Activated naive CD8-positive, alpha-beta T cell treated with anti-CD3 and anti-CD28 coated beads, Interleukin-2, amount 50 U/mL, for 24 hours (primary cell): ENCODE results near the gene SH3RF2.
"Not testable (repeated sequence)": the region's sequence is repeated elsewhere in the genome, so short reads cannot be mapped to it uniquely, and the experiment has no call there.

Experiments
- ATAC-seq: fragments of 150-1000 bp; cut with Tn5 transposase; one replicate; pipeline ENCODE4 v1.10.0; 2021
- DNase-seq: peaks from one replicate; pipeline ENCODE4 v3.0.0; 2021
- H3K27ac Mint-ChIP-seq: one replicate; pipeline ENCODE4 v1.8.0; 2021; ENCODE audit warnings: mild to moderate bottlenecking, mixed read lengths
- H3K27me3 Mint-ChIP-seq: one replicate; pipeline ENCODE4 v1.8.0; 2021; ENCODE audit warnings: mixed read lengths
- H3K36me3 Mint-ChIP-seq: one replicate; pipeline ENCODE4 v1.8.0; 2021; ENCODE audit warnings: low read depth, mixed read lengths
- H3K4me1 Mint-ChIP-seq: one replicate; pipeline ENCODE4 v1.8.0; 2021; ENCODE audit warnings: mixed read lengths
- H3K4me3 Mint-ChIP-seq: one replicate; pipeline ENCODE4 v1.8.0; 2021; ENCODE audit warnings: mild to moderate bottlenecking, moderate library complexity, mixed read lengths
- H3K9me3 Mint-ChIP-seq: one replicate; pipeline ENCODE4 v1.8.0; 2021; ENCODE audit warnings: mixed read lengths

SH3RF2 gene

DNA sequence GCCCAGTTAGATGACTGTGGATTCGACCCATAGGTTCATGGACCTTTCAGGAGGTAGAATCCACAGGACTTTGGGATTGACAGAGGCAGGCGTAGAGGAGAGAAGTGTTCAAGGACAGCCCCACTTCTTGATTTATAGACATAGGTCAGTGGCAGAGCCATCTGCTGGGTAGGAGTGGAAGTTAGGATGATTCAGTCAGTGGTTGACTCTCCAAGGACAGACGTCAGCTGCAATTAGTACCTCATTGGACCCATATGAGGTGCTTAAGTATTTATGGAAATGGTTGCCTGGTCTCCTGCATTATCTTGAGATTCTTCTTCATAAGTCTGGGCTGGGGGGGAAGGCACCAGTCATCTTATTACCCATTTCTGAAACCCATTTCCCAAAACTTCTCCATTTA, 70.9 kb downstream of the SH3RF2 start:
- no peak for ATAC-seq
- Mint-ChIP-seq H3K9me3 (peaks cover 4% of the 10 kb centered on the region), H3K27me3 (no peaks in the 10 kb centered on the region), H3K4me1 (no peaks in the 10 kb centered on the region), H3K27ac (no peak overlapping the region), H3K4me3 (no peak overlapping the region), H3K36me3 (no peaks in the 10 kb centered on the region)
- no peak for DNase-seq

DNA sequence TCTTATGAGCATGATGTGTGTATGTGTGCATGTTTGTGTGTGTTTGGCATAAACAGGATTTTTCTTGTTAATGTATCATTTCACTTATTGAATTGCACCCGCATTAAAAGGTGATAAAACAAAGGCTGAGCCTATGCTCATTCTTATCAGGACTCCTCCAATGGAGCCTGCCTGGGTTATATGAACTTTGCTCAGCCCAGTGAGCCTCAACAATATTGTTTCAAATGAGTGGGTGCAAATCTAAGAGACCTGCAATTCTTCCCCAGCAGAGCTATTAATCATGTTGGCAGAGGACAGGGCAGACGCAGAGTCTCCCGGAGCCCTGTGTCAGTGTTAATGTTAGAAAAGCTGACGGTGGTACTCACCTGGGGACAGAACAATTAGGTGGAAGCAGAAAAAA, 71.6 kb downstream of the SH3RF2 start:
- ATAC-seq: no peak
- Mint-ChIP-seq H3K27ac (no peak overlapping the region), H3K27me3 (no peaks in the 10 kb centered on the region), H3K4me3 (no peak overlapping the region), H3K36me3 (no peaks in the 10 kb centered on the region), H3K9me3 (peaks cover 4% of the 10 kb centered on the region), H3K4me1 (no peaks in the 10 kb centered on the region)
- no peak for DNase-seq

DNA sequence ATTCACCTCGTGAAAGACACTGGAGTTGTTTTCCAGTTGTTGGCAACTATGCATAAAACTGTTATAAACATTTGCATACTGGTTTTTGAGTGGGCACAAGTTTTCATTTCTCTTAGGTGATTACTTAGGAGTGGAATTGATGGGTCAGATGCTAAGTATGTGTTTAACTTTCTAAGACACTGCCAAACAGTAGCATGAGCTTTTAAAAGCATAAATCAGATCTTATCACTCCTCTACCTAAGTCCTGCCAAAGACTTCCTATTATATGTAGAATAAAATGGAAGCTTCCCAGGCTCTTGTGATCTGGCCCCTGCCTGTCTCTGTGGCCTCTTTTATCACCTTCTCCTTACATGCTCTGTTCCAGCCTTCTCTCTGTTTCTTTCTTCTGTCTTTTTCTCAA, 72.6 kb downstream of the SH3RF2 start:
- Mint-ChIP-seq H3K27me3 (no peaks in the 10 kb centered on the region), H3K9me3 (peaks cover 4% of the 10 kb centered on the region), H3K4me3 (no peak overlapping the region), H3K36me3 (no peaks in the 10 kb centered on the region), H3K27ac (no peak overlapping the region), H3K4me1 (no peaks in the 10 kb centered on the region)
- DNase-seq: no peak
- no peak for ATAC-seq

DNA sequence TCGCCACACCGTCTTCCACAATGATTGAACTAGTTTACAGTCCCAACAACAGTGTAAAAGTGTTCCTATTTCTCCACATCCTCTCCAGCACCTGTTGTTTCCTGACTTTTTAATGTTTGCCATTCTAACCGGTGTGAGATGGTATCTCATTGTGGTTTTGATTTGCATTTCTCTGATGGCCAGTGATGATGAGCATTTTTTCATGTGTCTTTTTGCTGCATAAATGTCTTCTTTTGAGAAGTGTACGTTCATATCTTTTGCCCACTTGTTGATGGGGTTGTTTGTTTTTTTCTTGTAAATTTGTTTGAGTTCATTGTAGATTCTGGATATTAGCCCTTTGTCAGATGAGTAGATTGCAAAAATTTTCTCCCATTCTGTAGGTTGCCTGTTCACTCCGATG, 74.1 kb downstream of the SH3RF2 start:
- not testable (repeated sequence) for H3K36me3 Mint-ChIP-seq, DNase-seq, H3K4me1 Mint-ChIP-seq, H3K27me3 Mint-ChIP-seq, H3K27ac Mint-ChIP-seq, ATAC-seq, H3K9me3 Mint-ChIP-seq, H3K4me3 Mint-ChIP-seq

DNA sequence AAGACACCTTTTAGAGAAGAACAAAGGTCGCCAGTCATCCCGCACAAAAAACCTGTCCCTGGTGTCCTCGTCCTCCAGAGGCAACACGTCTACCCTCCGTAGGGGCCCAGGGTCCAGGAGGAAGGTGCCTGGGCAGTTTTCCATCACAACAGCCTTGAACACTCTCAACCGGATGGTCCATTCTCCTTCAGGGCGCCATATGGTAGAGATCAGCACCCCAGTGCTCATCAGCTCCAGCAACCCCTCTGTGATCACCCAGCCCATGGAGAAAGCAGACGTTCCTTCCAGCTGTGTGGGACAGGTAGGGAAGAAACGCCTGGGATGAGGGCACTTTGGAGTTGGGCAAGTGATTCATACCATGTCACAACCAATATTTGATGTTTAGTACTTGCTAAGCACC, 77.4 kb downstream of the SH3RF2 start:
- Mint-ChIP-seq H3K36me3 (no peaks in the 10 kb centered on the region), H3K4me3 (no peak overlapping the region), H3K27ac (no peak overlapping the region), H3K4me1 (no peaks in the 10 kb centered on the region), H3K27me3 (peaks cover 1% of the 10 kb centered on the region), H3K9me3 (peaks cover 4% of the 10 kb centered on the region)
- no peak for DNase-seq
- ATAC-seq: no peak

DNA sequence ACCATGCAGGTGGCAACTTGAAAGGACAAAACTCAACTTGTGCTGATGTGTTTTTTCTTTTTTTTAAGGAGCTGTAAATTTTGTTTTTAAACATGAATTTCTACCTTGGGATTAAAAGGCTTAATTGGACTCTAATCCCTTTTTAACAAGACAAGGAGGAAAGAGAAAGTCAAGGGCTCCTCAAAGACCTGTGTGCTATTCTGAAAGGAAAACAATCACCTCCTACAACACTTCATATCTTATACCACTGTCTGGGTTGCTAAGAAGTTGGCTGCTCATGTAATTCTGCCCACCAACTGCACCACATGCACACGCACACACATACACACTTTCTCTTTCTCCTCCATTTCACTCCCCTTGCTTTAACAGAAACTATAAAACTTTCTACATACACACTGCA, 78.6 kb downstream of the SH3RF2 start:
- no peak overlapping the region for H3K27ac Mint-ChIP-seq
- DNase-seq: no peak
- peaks cover 4% of the 10 kb centered on the region for H3K9me3 Mint-ChIP-seq
- H3K36me3 Mint-ChIP-seq: no peaks in the 10 kb centered on the region
- no peaks in the 10 kb centered on the region for H3K4me1 Mint-ChIP-seq
- no peak for ATAC-seq
- no peak overlapping the region for H3K4me3 Mint-ChIP-seq
- peaks cover 1% of the 10 kb centered on the region for H3K27me3 Mint-ChIP-seq

DNA sequence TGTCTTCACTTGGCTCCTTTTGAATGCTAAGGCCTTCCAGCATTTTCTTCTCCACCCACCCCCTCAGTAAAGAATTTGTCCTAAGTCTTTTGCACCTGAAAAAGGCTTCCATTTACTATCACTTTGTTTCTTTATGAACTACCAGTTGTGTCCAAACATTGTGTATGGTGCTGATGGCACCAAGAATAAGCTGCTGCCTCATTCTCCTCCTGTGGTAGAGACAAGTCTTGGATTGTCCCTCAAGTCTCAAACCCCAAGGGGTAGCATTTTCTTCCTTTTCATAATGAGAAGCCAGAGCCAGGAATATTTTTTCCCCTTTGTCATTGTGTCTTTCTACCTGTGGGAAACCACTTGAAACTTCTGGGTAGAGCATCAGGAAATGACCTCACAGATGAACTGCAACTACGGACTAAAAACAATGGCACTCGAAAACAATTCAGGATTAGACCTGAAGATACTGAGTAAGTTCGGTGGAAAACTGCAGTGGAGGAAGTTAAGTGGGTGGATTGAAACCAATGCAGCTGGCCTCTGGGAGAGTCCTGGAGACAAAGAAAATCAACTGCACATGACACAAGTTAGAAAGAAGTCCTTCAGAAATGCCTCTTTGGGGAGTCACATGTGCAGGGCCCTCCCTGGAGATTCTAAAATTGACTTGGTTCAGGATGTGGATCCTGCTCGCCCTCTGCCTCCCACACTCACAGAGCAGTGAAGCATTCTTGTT, 80.5 kb downstream of the SH3RF2 start:
- Mint-ChIP-seq H3K36me3 (no peaks in the 10 kb centered on the region), H3K27ac (no peak overlapping the region), H3K9me3 (no peaks in the 10 kb centered on the region), H3K4me3 (no peak overlapping the region), H3K27me3 (peaks cover 1% of the 10 kb centered on the region), H3K4me1 (no peaks in the 10 kb centered on the region)
- ATAC-seq: no peak
- no peak for DNase-seq

DNA sequence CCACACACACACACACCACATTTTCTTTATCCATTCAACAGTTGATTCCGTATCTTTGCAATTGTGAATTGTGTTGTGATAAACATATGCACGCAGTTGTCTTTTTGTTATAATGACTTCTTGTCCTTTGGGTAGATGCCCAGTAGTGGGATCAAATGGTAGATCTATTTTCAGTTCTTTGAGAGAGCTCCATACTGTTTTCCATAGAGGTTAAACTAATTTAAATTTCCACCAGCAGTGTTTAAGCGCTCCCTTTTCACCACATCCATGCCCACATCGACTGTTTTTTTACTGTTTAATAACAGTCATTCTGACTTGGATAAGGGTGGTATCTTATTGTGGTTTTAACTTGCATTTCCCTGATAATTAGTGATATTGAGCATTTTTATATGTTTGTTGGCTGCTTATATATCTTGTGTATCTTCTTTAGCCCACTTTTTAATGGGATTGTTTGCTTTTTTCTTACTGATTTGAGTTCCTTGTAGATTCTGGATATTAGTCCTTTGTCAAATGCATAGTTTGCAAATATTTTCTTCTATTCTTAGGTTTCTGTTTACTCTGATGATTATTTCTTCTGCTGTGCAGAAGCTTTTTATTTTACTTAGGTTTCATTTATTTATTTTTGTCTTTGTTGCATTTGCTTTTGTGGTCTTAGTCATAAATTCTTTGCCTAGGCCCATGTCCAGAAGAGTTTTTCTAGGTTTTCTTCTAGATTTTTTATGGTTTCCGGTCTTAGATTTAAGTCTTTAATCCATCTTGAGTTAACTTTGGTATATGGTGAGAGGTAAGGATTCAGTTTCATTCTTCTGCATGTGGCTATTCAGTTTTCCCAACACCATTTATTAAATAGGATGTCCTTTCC, 82.4 kb downstream of the SH3RF2 start:
- H3K4me1 Mint-ChIP-seq: no peaks in the 10 kb centered on the region
- no peak for DNase-seq
- H3K4me3 Mint-ChIP-seq: no peak overlapping the region
- ATAC-seq: no peak
- no peak overlapping the region for H3K27ac Mint-ChIP-seq
- H3K9me3 Mint-ChIP-seq: no peaks in the 10 kb centered on the region
- H3K36me3 Mint-ChIP-seq: no peaks in the 10 kb centered on the region
- peaks cover 3% of the 10 kb centered on the region for H3K27me3 Mint-ChIP-seq

DNA sequence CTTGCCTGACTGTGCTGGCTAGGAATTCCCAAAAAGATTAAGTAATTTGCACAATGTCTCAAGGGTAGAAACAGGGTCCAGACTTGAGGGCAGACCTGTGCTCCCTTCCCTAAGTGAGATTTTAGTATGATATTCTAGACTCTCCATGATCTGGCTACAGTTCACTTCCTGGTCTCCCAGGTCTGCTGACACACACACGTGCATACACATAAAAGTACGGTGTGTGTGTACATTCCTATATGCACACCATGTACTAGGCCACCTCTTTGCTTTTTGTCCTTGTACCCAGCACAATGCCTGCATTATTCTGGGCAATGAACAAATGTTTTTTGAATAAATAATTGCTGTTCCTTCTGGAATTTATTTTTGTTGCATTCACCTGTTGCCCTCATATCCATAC, 83.7 kb downstream of the SH3RF2 start:
- ATAC-seq (no peak), DNase-seq (no peak)
- H3K27me3 Mint-ChIP-seq: peaks cover 8% of the 10 kb centered on the region
- no peaks in the 10 kb centered on the region for H3K4me1 Mint-ChIP-seq
- no peak overlapping the region for H3K4me3 Mint-ChIP-seq
- no peak overlapping the region for H3K27ac Mint-ChIP-seq
- H3K9me3 Mint-ChIP-seq: no peaks in the 10 kb centered on the region
- H3K36me3 Mint-ChIP-seq: no peaks in the 10 kb centered on the region

DNA sequence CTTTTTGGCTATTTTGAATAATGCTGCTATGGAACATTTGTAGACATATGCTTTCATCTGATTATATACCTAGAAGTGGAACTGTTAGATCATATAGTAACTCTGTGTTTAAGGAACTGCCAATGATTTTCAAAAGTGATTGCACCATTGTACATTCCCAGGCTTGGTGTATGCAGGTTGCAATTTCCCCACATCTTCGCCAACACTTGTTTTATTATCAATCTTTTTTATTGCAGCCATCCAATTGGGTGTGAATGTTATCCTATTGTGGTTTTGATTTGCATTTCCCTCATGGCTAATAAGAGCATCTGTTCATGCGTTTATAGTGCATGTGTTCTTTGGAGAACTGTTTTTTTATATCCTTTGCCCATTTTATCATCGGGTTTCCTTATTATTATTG, 87.7 kb downstream of the SH3RF2 start:
- no peaks in the 10 kb centered on the region for H3K9me3 Mint-ChIP-seq
- no peak overlapping the region for H3K4me3 Mint-ChIP-seq
- H3K27ac Mint-ChIP-seq: no peak overlapping the region
- H3K36me3 Mint-ChIP-seq: no peaks in the 10 kb centered on the region
- H3K27me3 Mint-ChIP-seq: peaks cover 13% of the 10 kb centered on the region
- ATAC-seq (no peak), DNase-seq (no peak)
- no peaks in the 10 kb centered on the region for H3K4me1 Mint-ChIP-seq

DNA sequence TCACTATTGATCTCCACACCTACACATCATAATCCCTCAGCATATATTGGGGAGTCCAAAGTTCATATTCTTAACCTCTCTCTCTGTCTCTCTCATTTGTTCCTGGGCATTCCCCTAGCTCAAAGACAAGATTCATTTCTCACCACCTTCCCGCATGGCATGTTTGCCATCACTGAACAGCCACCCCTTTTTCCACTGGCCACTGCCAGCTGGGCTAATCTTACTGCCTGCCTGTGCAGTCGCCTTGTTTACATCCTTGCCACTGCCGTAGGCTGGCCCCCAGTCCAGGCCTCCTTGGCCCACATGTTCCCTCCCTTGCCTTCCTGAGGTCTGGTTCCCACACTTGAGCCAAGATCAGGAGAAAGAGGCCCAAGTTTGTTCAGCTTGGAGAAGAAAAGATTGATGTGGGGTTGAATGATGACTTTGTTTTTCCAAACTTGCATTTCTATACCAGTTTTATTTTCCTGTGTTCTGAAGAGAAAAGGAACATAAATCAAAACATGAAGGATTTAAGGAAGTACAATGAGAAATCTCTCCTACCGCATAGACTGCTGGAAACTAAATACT, 88.8 kb downstream of the SH3RF2 start:
- Mint-ChIP-seq H3K36me3 (no peaks in the 10 kb centered on the region), H3K27me3 (peaks cover 13% of the 10 kb centered on the region), H3K27ac (no peak overlapping the region), H3K4me1 (no peaks in the 10 kb centered on the region), H3K9me3 (no peaks in the 10 kb centered on the region), H3K4me3 (no peak overlapping the region)
- DNase-seq (no peak), ATAC-seq (no peak)

DNA sequence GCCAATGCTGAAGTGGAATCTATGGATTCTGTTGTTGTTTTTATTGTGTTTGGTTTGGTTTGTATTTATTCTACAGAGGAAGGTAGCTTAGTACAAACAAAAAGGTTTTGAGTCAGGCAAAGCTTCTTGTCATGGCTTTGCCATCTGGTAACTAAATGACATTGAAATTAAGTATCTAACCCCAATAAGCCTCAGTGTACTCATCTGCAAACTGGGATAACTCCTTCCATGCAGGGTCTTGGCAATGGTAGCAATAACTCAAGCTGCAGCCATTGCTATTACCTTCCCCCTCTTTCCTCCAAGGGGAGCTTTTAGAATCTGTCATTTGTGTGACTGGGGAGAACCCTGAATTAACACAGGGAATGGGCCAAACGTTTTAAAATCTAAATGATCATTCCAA, 89.3 kb downstream of the SH3RF2 start:
- DNase-seq (no peak), ATAC-seq (no peak)
- Mint-ChIP-seq H3K36me3 (no peaks in the 10 kb centered on the region), H3K4me3 (no peak overlapping the region), H3K27ac (no peak overlapping the region), H3K27me3 (peaks cover 13% of the 10 kb centered on the region), H3K4me1 (no peaks in the 10 kb centered on the region), H3K9me3 (no peaks in the 10 kb centered on the region)

DNA sequence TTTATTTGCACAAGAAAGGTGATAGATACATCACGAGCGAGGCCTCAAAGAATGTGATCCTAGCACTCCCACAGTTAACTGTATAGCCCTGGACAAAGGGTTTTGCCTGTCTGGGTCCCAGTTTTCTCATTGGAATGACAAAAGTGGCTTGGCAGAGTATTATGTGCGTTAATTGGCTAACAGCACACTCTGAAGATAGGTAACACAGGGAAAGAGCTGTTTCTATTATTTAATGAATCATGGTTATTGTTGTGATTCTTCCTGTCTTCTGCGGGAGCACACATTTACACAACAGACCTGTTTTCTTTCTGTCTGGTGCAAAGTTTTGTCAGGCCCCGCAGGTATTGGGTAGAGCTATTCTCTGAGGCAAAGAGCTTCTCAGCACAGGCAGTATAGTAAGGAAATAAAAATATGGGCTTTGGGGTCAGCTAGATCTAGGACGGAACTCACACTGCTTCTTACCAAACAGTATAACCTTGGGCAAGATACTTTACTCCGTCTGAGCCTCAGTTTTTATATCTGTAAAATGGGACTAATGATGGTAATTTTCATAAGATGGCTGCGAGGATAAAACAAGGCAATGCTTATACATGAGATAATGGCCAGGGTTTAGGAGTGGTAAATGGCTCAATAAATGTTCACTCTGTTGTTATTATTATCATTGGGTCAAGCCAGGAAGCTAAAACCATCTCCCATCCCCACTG, 90.1 kb downstream of the SH3RF2 start:
- Mint-ChIP-seq H3K27me3 (peaks cover 13% of the 10 kb centered on the region), H3K4me3 (no peak overlapping the region), H3K9me3 (no peaks in the 10 kb centered on the region), H3K27ac (no peak overlapping the region), H3K36me3 (no peaks in the 10 kb centered on the region), H3K4me1 (no peaks in the 10 kb centered on the region)
- DNase-seq (no peak), ATAC-seq (no peak)

DNA sequence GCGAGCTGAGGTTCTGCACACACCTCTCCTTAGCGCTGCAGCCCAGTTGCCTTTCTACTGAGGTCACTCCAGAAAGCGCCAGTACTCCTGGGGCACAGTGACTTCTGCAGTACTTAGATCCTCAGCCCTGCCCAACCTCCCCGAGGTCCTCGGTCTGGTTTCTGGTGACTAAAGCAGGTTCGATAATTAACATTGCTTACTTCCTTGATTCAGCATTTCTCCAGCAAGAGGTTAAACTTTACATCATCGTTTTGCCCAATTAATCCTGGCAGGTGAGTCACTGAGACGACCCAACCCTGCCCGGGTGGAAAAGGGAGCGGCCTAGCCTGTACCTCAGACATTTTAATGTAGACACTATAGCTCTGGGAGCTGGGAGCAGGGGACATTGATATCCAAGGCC, 91.4 kb downstream of the SH3RF2 start:
- Mint-ChIP-seq H3K9me3 (no peaks in the 10 kb centered on the region), H3K4me1 (no peaks in the 10 kb centered on the region), H3K36me3 (no peaks in the 10 kb centered on the region), H3K27me3 (peaks cover 13% of the 10 kb centered on the region), H3K27ac (no peak overlapping the region), H3K4me3 (no peak overlapping the region)
- DNase-seq (no peak), ATAC-seq (no peak)

DNA sequence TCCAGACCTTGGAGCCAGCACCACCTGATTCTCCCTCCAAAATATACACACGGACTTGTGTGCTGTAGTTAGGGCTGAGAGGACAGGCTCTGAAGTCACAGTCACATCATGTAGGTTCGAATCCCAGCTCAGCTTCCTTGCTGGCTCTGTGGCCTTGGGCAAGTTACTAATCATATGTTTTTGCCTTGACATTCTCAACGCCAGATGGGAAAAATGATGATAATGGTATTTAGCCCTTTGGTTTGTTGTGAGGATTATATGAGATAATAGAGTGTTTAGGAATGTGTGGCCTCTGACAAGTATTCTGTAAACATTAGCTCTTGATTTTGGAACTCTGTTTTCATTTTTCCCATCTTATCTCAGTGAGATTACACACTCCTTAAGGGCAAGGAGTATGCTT, 96.5 kb downstream of the SH3RF2 start:
- no peak for DNase-seq
- Mint-ChIP-seq H3K9me3 (no peaks in the 10 kb centered on the region), H3K27ac (no peak overlapping the region), H3K27me3 (peaks cover 6% of the 10 kb centered on the region), H3K4me1 (no peaks in the 10 kb centered on the region), H3K36me3 (no peaks in the 10 kb centered on the region), H3K4me3 (no peak overlapping the region)
- no peak for ATAC-seq
